ENCODE results near the gene SORBS2. TPM values are rescaled to one million over a fixed set of nuclear protein-coding genes. Genes with fewer than 3 reads are reported as not detected.

SORBS2 gene
- total and polyA plus RNA-seq, 2 of the 4 experiments (the other 2 are of a cell fraction): 0.18 TPM; not detected in 1

DNA sequence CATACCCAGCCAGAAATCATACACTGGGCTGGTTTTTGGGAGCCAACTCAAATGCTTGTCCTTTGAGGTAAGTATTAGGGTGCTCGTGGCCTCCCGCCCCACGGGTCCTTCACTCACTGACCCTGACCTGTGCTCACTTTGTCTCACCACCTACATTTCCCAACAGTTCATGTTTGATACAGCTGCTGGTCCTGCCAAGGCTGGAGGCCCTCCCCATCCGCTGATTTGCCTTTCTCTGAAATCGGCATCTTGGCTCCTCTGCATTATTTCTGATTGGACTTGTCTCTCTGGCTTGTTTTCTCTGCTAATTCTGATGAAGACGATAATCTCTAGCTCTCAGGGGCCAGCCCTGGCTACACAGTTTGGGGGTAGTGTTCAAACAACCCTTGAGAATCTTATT is 70.2 kb downstream of the SORBS2 start:
- Histone ChIP-seq H4K5ac (ENCODE audit: low read depth, low read length) (no peak overlapping the region), H2AK5ac (ENCODE audit: low read depth, low read length) (no peak overlapping the region), H3K14ac (replicated peaks; ENCODE audit: low read depth, low read length) (no peak overlapping the region), H3K4me3 (ENCODE audit: insufficient read depth, low read depth, low read length) (no peak overlapping the region), H2AFZ (replicated peaks; ENCODE audit: low read length, poor library complexity) (no peak overlapping the region), H3K23ac (ENCODE audit: low read depth, low read length) (no peak overlapping the region), H3K18ac (ENCODE audit: low read depth, low read length) (no peak overlapping the region), H2BK20ac (ENCODE audit: low read depth, low read length) (no peak overlapping the region), H3K36me3 (ENCODE audit: control insufficient read depth, insufficient read depth, low read length) (no peaks in the 10 kb centered on the region), H4K20me1 (ENCODE audit: insufficient read depth, low read length) (no peaks in the 10 kb centered on the region), H3K27me3 (ENCODE audit: control insufficient read depth, insufficient read depth, low read length) (peaks cover 45% of the 10 kb centered on the region), H3K4me2 (ENCODE audit: low read depth, low read length) (no peak overlapping the region), H2BK15ac (ENCODE audit: low read depth, low read length) (no peak overlapping the region), H3K9me1 (ENCODE audit: insufficient read depth, low read length) (no peaks in the 10 kb centered on the region), H3K9me3 (ENCODE audit: control insufficient read depth, insufficient read depth, low read length) (peaks cover 5% of the 10 kb centered on the region), H3K4me1 (ENCODE audit: control insufficient read depth, insufficient read depth, low read length) (peaks cover 4% of the 10 kb centered on the region; the same call in 1 of the 2 replicates), H3K56ac (ENCODE audit: extremely low read depth, insufficient read depth, low read length) (no peak overlapping the region), H2AK9ac (replicated peaks; ENCODE audit: low read depth, low read length, poor library complexity) (no peak overlapping the region), H2BK120ac (ENCODE audit: low read depth, low read length) (no peak overlapping the region), H3K4ac (ENCODE audit: low read depth, low read length) (no peak overlapping the region), H3K9ac (ENCODE audit: low read depth, low read length) (no peak overlapping the region), H4K91ac (ENCODE audit: insufficient read depth, low read depth, low read length) (no peak overlapping the region), H3K79me1 (ENCODE audit: low read depth in 1 of 2, low read length in 2 of 2) (no peaks in the 10 kb centered on the region), H4K8ac (ENCODE audit: low read depth in 2 of 2, low read length in 2 of 2) (no peak overlapping the region), H3K27ac (ENCODE audit: insufficient read depth, low read length) (no peak overlapping the region), H2BK5ac (ENCODE audit: low read depth, low read length, poor library complexity, severe bottlenecking) (no peak overlapping the region)
- ATAC-seq (ENCODE audit: low read depth): no peak
- BruUV-seq (replicated peaks): no TSS peak
- no peak for DNase-seq
- in situ Hi-C loops (cut with MboI; ENCODE audit: low sequenced_read_pairs): no loop called here
- intact Hi-C loops (cut with micrococcal nuclease): no loop called here
- CTCF ChIA-PET: no interaction called here
- dilution Hi-C loops (cut with HindIII; ENCODE audit: low sequenced_read_pairs, unreplicated experiment): no loop called here
- TF ChIP-seq RAD21 (IDR thresholded peaks at IDR 0.05; ENCODE audit: low read length): no peak
- no peak for TF ChIP-seq MXI1 (IDR thresholded peaks at IDR 0.05; ENCODE audit: borderline replicate concordance, low read depth, low read length)
- TF ChIP-seq MAFK (IDR thresholded peaks at IDR 0.05; ENCODE audit: low read depth, low read length): no peak
- TF ChIP-seq CEBPB (IDR thresholded peaks at IDR 0.05; ENCODE audit: low read depth, low read length): no peak
- no peak for TF ChIP-seq USF2 (IDR thresholded peaks at IDR 0.05; ENCODE audit: low read depth, low read length)
- TF ChIP-seq FOS (IDR thresholded peaks at IDR 0.05; ENCODE audit: low read depth, low read length): no peak
- no peak for TF ChIP-seq ELK1 (IDR thresholded peaks at IDR 0.05; ENCODE audit: borderline replicate concordance, low read depth, low read length)
- TF ChIP-seq RFX5 (IDR thresholded peaks at IDR 0.05; ENCODE audit: low read depth, low read length): no peak
- TF ChIP-seq POLR2A (IDR thresholded peaks at IDR 0.05; ENCODE audit: low read depth, low read length): no peak
- no peak for TF ChIP-seq BHLHE40 (IDR thresholded peaks at IDR 0.05; ENCODE audit: low read depth, low read length)
- TF ChIP-seq MAZ (IDR thresholded peaks at IDR 0.05; ENCODE audit: borderline replicate concordance, low read depth, low read length): no peak
- TF ChIP-seq, protein P1, sequence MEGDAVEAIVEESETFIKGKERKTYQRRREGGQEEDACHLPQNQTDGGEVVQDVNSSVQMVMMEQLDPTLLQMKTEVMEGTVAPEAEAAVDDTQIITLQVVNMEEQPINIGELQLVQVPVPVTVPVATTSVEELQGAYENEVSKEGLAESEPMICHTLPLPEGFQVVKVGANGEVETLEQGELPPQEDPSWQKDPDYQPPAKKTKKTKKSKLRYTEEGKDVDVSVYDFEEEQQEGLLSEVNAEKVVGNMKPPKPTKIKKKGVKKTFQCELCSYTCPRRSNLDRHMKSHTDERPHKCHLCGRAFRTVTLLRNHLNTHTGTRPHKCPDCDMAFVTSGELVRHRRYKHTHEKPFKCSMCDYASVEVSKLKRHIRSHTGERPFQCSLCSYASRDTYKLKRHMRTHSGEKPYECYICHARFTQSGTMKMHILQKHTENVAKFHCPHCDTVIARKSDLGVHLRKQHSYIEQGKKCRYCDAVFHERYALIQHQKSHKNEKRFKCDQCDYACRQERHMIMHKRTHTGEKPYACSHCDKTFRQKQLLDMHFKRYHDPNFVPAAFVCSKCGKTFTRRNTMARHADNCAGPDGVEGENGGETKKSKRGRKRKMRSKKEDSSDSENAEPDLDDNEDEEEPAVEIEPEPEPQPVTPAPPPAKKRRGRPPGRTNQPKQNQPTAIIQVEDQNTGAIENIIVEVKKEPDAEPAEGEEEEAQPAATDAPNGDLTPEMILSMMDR (conservative IDR thresholded peaks at IDR 0.05; ENCODE audit: low read depth, low read length): no peak
- TF ChIP-seq CHD1 (IDR thresholded peaks at IDR 0.05; ENCODE audit: low read depth, low read length): no peak
- TF ChIP-seq NFE2L2 (IDR thresholded peaks at IDR 0.05; ENCODE audit: low read depth, low read length): no peak
- WGBS, 2 experiments (ENCODE audit: extremely low coverage in 2 of 2, insufficient read length in 1 of 2): 90% methylated on average over 2 of the region's 6 CpGs; no CpG with 5 or more reads in 1 of the 2 experiments
- POLR2A ChIA-PET (ENCODE audit: unreplicated experiment): no interaction called here

Measured in IMR-90 (cell line).